Stimulated activated CD8-positive, alpha-beta memory T cell treated with anti-CD3 and anti-CD28 coated beads, Interleukin-12 subunit alpha, Interleukin-12 subunit beta, amount 100 ng/mL, for 1 hour (primary cell): ENCODE results near the gene LRRC8A.
"Not testable (repeated sequence)": the region's sequence is repeated elsewhere in the genome, so short reads cannot be mapped to it uniquely, and the experiment has no call there.

Experiments
- DNase-seq: peaks from one replicate; pipeline ENCODE4 v3.0.0-alpha.2; 2020; ENCODE audit warnings: low read depth

Gene LRRC8A

GRCh38 chr9:128870128-128870940 lies 11.6 kb upstream of the LRRC8A start:
- DNase-seq = no peak

GRCh38 chr9:128870941-128871265 lies 11.0 kb upstream of the LRRC8A start:
- DNase-seq = not testable (repeated sequence)

- DNase-seq = no peak
Observed at GRCh38 chr9:128877852-128878251, 4.1 kb upstream of the LRRC8A start.

- DNase-seq = no peak
Observed at GRCh38 chr9:128882677-128883603, 1.0 kb downstream of the LRRC8A start.

GRCh38 chr9:128884164-128884563 lies 2.2 kb downstream of the LRRC8A start:
- DNase-seq = no peak

GRCh38 chr9:128885376-128885775 lies 3.4 kb downstream of the LRRC8A start:
- DNase-seq = no peak

GRCh38 chr9:128885798-128886197 lies 3.9 kb downstream of the LRRC8A start:
- no peak for DNase-seq

GRCh38 chr9:128886211-128886891 lies 4.4 kb downstream of the LRRC8A start:
- no peak for DNase-seq

- DNase-seq = no peak
Observed at GRCh38 chr9:128887049-128887448, 5.1 kb downstream of the LRRC8A start.

- DNase-seq = no peak
Observed at GRCh38 chr9:128887914-128888350, 6.0 kb downstream of the LRRC8A start.

GRCh38 chr9:128891321-128892220 lies 9.6 kb downstream of the LRRC8A start:
- no peak for DNase-seq

GRCh38 chr9:128892221-128892921 lies 10.4 kb downstream of the LRRC8A start:
- no peak for DNase-seq

- DNase-seq = no peak
Observed at GRCh38 chr9:128893354-128893753, 11.4 kb downstream of the LRRC8A start.

GRCh38 chr9:128894764-128895163 lies 12.8 kb downstream of the LRRC8A start:
- no peak for DNase-seq

- no peak for DNase-seq
Observed at GRCh38 chr9:128895556-128895955, 13.6 kb downstream of the LRRC8A start.

- DNase-seq = no peak
Observed at GRCh38 chr9:128898382-128898781, 16.4 kb downstream of the LRRC8A start.

- DNase-seq = no peak
Observed at GRCh38 chr9:128898845-128899565, 17.1 kb downstream of the LRRC8A start.

- no peak for DNase-seq
Observed at GRCh38 chr9:128899566-128900322, 17.8 kb downstream of the LRRC8A start.

- no peak for DNase-seq
Observed at GRCh38 chr9:128901379-128901778, 19.4 kb downstream of the LRRC8A start.
